ENCODE data around the gene BSCL2. TPM values are rescaled to one million over a fixed set of nuclear protein-coding genes. Genes with fewer than 3 reads are reported as not detected.

BSCL2 gene
- total and polyA plus RNA-seq, 2 of the 13 experiments (the other 11 are each of a cell fraction or from before 2014, with no cell fraction given) = 19.5 to 21.1 TPM

DNA sequence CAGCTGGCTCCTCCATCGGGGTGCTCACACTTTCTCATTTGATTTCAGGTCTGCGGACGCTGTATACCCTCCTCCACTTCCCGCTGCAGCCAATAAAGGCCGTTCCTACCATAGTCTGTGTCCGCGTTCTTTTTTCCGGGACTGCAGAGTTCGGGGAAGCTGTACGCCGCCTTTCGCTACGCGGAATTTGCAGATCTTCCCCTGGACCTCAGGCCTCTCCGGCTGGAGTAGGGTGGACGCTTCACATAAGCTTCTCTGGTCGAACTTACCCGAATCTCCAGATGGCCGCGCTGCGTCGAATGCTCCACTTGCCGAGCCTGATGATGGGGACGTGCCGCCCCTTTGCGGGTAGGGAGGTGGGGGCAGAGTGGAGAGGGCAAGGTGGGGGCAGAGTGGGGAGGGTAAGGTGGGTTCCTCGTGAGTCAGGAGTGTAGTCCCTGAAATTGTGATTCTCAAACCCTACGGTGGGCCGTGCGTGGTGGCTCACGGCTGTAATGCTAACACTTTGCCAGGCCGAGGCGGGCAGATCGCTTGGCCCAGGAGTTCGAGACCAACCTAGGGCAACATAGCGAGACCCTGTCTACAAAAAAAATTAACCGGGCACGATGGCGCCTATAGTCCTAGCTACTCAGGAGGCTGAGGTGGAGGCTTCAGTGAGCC lies 41.5 kb downstream of the BSCL2 start (continued):
- TF ChIP-seq, protein P1, sequence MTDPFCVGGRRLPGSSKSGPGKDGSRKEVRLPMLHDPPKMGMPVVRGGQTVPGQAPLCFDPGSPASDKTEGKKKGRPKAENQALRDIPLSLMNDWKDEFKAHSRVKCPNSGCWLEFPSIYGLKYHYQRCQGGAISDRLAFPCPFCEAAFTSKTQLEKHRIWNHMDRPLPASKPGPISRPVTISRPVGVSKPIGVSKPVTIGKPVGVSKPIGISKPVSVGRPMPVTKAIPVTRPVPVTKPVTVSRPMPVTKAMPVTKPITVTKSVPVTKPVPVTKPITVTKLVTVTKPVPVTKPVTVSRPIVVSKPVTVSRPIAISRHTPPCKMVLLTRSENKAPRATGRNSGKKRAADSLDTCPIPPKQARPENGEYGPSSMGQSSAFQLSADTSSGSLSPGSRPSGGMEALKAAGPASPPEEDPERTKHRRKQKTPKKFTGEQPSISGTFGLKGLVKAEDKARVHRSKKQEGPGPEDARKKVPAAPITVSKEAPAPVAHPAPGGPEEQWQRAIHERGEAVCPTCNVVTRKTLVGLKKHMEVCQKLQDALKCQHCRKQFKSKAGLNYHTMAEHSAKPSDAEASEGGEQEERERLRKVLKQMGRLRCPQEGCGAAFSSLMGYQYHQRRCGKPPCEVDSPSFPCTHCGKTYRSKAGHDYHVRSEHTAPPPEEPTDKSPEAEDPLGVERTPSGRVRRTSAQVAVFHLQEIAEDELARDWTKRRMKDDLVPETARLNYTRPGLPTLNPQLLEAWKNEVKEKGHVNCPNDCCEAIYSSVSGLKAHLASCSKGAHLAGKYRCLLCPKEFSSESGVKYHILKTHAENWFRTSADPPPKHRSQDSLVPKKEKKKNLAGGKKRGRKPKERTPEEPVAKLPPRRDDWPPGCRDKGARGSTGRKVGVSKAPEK (CRISPR knock-in tag; IDR thresholded peaks at IDR 0.05; ENCODE audit: borderline replicate concordance) = no peak
- TF ChIP-seq, protein P2, sequence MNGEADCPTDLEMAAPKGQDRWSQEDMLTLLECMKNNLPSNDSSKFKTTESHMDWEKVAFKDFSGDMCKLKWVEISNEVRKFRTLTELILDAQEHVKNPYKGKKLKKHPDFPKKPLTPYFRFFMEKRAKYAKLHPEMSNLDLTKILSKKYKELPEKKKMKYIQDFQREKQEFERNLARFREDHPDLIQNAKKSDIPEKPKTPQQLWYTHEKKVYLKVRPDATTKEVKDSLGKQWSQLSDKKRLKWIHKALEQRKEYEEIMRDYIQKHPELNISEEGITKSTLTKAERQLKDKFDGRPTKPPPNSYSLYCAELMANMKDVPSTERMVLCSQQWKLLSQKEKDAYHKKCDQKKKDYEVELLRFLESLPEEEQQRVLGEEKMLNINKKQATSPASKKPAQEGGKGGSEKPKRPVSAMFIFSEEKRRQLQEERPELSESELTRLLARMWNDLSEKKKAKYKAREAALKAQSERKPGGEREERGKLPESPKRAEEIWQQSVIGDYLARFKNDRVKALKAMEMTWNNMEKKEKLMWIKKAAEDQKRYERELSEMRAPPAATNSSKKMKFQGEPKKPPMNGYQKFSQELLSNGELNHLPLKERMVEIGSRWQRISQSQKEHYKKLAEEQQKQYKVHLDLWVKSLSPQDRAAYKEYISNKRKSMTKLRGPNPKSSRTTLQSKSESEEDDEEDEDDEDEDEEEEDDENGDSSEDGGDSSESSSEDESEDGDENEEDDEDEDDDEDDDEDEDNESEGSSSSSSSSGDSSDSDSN (CRISPR knock-in tag; IDR thresholded peaks at IDR 0.05) = peak; percentile 33; the same call in 1 of the 2 replicates
- TF ChIP-seq, protein P3, sequence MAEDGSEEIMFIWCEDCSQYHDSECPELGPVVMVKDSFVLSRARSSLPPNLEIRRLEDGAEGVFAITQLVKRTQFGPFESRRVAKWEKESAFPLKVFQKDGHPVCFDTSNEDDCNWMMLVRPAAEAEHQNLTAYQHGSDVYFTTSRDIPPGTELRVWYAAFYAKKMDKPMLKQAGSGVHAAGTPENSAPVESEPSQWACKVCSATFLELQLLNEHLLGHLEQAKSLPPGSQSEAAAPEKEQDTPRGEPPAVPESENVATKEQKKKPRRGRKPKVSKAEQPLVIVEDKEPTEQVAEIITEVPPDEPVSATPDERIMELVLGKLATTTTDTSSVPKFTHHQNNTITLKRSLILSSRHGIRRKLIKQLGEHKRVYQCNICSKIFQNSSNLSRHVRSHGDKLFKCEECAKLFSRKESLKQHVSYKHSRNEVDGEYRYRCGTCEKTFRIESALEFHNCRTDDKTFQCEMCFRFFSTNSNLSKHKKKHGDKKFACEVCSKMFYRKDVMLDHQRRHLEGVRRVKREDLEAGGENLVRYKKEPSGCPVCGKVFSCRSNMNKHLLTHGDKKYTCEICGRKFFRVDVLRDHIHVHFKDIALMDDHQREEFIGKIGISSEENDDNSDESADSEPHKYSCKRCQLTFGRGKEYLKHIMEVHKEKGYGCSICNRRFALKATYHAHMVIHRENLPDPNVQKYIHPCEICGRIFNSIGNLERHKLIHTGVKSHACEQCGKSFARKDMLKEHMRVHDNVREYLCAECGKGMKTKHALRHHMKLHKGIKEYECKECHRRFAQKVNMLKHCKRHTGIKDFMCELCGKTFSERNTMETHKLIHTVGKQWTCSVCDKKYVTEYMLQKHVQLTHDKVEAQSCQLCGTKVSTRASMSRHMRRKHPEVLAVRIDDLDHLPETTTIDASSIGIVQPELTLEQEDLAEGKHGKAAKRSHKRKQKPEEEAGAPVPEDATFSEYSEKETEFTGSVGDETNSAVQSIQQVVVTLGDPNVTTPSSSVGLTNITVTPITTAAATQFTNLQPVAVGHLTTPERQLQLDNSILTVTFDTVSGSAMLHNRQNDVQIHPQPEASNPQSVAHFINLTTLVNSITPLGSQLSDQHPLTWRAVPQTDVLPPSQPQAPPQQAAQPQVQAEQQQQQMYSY (CRISPR knock-in tag; IDR thresholded peaks at IDR 0.05) = no peak
- TF ChIP-seq SRSF1 (optimal IDR thresholded peaks at IDR 0.05; ENCODE audit: low read depth, low read length) (no peak), CHD4 (IDR thresholded peaks at IDR 0.05; ENCODE audit: borderline replicate concordance, low read length) (no peak), ZNF260 (CRISPR knock-in tag; IDR thresholded peaks at IDR 0.05; ENCODE audit: borderline replicate concordance, low read depth) (0 out of 2 replicates have a peak, but pooled peaks have one; percentile 18), MBNL3 (CRISPR knock-in tag; conservative IDR thresholded peaks at IDR 0.05) (no peak), RAD21 (CRISPR knock-in tag; IDR thresholded peaks at IDR 0.05) (0 out of 2 replicates have a peak, but pooled peaks have one; percentile 4), ZSCAN31 (CRISPR knock-in tag; IDR thresholded peaks at IDR 0.05; ENCODE audit: low read depth) (no peak), REL (CRISPR knock-in tag; conservative IDR thresholded peaks at IDR 0.05) (peak; percentile 30; the same call in 1 of the 2 replicates), ZMYM3 (CRISPR knock-in tag; IDR thresholded peaks at IDR 0.05) (no peak), FOXK2 (IDR thresholded peaks at IDR 0.05) (no peak), ZNF616 (CRISPR knock-in tag; IDR thresholded peaks at IDR 0.05; ENCODE audit: low read depth) (0 out of 2 replicates have a peak, but pooled peaks have one; percentile 1)
- TF ChIP-seq, protein P4, sequence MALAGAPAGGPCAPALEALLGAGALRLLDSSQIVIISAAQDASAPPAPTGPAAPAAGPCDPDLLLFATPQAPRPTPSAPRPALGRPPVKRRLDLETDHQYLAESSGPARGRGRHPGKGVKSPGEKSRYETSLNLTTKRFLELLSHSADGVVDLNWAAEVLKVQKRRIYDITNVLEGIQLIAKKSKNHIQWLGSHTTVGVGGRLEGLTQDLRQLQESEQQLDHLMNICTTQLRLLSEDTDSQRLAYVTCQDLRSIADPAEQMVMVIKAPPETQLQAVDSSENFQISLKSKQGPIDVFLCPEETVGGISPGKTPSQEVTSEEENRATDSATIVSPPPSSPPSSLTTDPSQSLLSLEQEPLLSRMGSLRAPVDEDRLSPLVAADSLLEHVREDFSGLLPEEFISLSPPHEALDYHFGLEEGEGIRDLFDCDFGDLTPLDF (CRISPR knock-in tag; IDR thresholded peaks at IDR 0.05) = 0 out of 2 replicates have a peak, but pooled peaks have one; percentile 24
- TF ChIP-seq, protein P5, sequence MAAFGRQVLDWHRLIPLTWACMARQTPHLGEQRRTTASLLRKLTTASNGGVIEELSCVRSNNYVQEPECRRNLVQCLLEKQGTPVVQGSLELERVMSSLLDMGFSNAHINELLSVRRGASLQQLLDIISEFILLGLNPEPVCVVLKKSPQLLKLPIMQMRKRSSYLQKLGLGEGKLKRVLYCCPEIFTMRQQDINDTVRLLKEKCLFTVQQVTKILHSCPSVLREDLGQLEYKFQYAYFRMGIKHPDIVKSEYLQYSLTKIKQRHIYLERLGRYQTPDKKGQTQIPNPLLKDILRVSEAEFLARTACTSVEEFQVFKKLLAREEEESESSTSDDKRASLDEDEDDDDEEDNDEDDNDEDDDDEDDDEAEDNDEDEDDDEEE (CRISPR knock-in tag; IDR thresholded peaks at IDR 0.05) = peak; percentile 70; the same call in 1 of the 2 replicates
- TF ChIP-seq, protein P6, sequence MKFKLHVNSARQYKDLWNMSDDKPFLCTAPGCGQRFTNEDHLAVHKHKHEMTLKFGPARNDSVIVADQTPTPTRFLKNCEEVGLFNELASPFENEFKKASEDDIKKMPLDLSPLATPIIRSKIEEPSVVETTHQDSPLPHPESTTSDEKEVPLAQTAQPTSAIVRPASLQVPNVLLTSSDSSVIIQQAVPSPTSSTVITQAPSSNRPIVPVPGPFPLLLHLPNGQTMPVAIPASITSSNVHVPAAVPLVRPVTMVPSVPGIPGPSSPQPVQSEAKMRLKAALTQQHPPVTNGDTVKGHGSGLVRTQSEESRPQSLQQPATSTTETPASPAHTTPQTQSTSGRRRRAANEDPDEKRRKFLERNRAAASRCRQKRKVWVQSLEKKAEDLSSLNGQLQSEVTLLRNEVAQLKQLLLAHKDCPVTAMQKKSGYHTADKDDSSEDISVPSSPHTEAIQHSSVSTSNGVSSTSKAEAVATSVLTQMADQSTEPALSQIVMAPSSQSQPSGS (CRISPR knock-in tag; IDR thresholded peaks at IDR 0.05) = no peak

All from HepG2 (cell line).